IPS DF 6.9 (cell line): Measurements from ENCODE around the gene TUBGCP5.
"Not testable (repeated sequence)": the region's sequence is repeated elsewhere in the genome, so short reads cannot be mapped to it uniquely, and the experiment has no call there.

Experiments
- DNase-seq: peaks from one replicate; pipeline ENCODE4 v3.0.0-alpha.2; 2013; ENCODE audit warnings: low read depth, low spot score
- H3K27ac ChIP-seq: one replicate; pipeline ENCODE4 v1.5.1; 2013; ENCODE audit warnings: low read length, control low read depth
- H3K27me3 ChIP-seq: 2 replicates; pipeline ENCODE4 v1.6.1; 2013; ENCODE audit warnings: mild to moderate bottlenecking, low read length; ENCODE audit not compliant: control insufficient read depth, insufficient read depth
- H3K36me3 ChIP-seq: 2 replicates; pipeline ENCODE4 v1.6.1; 2013; ENCODE audit warnings: low read length; ENCODE audit not compliant: control insufficient read depth, insufficient read depth
- H3K4me1 ChIP-seq: 2 replicates; pipeline ENCODE4 v1.6.1; 2013; ENCODE audit warnings: low read length; ENCODE audit not compliant: control insufficient read depth, insufficient read depth
- H3K4me3 ChIP-seq: 2 replicates; pipeline ENCODE4 v1.5.1; 2013; ENCODE audit warnings: mild to moderate bottlenecking, low read length
- H3K9me3 ChIP-seq: 2 replicates; pipeline ENCODE4 v1.6.1; 2013; ENCODE audit warnings: low read length, inconsistent platforms; ENCODE audit not compliant: control insufficient read depth, insufficient read depth
- WGBS: extraction: QIAGEN DNeasy Blood & Tissue Kit; methylation state at CpG from one replicate; pipeline ENCODE4 v1.1.7; 2013; ENCODE audit warnings: mixed read lengths, missing lambda C conversion rate; ENCODE audit not compliant: insufficient read length, insufficient coverage; 5-methylcytosine and 5-hydroxymethylcytosine counted together

TUBGCP5 gene

DNA sequence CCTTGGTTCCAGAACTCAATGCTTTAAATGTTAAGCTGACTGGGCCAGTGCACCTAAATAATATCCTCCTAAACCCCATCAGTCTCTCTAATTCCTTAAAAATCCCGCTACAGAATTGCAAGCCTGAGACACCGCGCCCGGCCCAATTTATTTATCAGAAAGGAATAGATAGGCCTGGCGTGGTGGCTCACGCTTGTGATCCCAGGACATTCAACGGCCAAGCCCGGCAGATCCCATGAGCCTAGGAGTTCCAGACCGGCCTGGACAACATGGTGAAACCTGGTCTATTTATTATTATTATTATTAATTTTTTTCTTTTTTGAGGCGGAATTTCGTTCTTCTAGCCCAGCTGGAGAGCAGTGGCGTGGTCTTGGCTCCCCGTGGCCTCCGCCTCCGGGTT, 28.0 kb upstream of the TUBGCP5 start:
- DNase-seq, result no peak
- Histone ChIP-seq H3K36me3 (no peaks in the 10 kb centered on the region), H3K9me3 (no peaks in the 10 kb centered on the region), H3K4me1 (no peaks in the 10 kb centered on the region), H3K27me3 (no peaks in the 10 kb centered on the region), H3K4me3 (no peak overlapping the region), H3K27ac (no peak overlapping the region)
- WGBS, result no CpG with 5 or more reads among the region's 15 CpGs

DNA sequence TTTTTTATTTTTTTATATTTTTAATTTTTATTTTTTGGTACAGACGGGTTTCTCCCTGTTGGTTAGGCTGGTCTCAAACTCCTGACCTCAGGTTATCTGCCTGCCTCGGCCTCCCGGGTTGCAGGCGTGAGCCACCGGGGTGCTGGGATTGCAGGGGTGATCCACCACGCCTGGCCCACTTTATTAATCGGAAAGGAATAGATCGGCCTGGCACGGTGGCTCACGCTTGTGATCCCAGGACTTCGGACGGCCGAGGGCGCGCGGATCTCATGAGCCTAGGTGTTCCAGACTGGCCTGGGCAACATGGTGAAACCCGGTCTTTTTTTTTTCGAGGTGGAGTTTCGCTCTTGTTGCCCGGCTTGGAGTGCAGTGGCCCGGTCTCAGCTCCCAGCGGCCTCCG, 26.5 kb upstream of the TUBGCP5 start:
- Histone ChIP-seq H3K4me1 (no peaks in the 10 kb centered on the region), H3K9me3 (no peaks in the 10 kb centered on the region), H3K36me3 (no peaks in the 10 kb centered on the region), H3K4me3 (no peak overlapping the region), H3K27ac (no peak overlapping the region), H3K27me3 (no peaks in the 10 kb centered on the region)
- no peak for DNase-seq
- no CpG with 5 or more reads among the region's 23 CpGs for WGBS

DNA sequence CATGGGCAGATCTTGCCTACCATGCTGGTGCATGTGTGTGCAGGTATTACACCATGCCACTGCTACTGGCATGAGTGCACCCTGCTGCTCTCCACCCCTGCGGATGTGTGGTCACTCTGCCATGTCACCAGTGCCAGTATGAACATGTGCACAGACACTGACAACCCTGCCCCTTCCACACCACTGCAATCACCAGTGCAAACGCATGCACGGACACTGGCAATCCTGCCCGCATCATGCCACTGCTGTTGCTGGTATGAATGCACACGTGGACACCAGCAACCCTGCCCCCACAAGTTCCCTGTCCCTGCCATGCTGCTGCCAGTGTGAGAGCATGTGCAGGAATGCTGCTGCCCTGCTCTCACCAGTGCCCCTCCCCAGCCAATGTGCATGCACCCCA, 24.8 kb upstream of the TUBGCP5 start:
- H3K4me3 ChIP-seq, result no peak overlapping the region
- H3K36me3 ChIP-seq, result no peaks in the 10 kb centered on the region
- H3K27ac ChIP-seq, result no peak overlapping the region
- no peak for DNase-seq
- H3K9me3 ChIP-seq, result no peaks in the 10 kb centered on the region
- no peaks in the 10 kb centered on the region for H3K27me3 ChIP-seq
- H3K4me1 ChIP-seq, result no peaks in the 10 kb centered on the region
- WGBS, result no CpG with 5 or more reads among the region's 5 CpGs

DNA sequence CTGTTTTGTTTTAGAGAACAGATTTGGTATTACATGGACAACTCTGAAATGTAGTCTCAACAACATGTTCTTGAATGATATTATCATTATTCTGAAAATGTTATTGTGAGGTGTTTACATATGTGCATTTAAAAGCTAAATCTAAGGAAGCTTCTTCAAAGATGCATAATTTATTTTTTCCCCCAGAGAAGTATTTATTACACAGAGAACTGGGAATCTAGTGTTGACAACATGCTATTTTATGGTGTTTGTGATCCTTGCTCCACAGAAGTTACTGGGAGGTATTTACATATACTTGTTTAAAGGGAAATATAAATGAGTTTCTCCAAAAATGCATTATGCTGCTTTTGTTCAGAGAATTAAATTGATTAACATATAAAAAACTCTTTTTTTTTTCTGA, 18.3 kb upstream of the TUBGCP5 start:
- H3K27ac ChIP-seq, result no peak overlapping the region
- H3K4me1 ChIP-seq, result no peaks in the 10 kb centered on the region
- DNase-seq, result no peak

GRCh38 chr15:23055316-23055715, 15.9 kb upstream of the TUBGCP5 start:
- no peak overlapping the region for H3K27ac ChIP-seq
- H3K9me3 ChIP-seq, result no peaks in the 10 kb centered on the region; the same call in 1 of the 2 replicates
- no peaks in the 10 kb centered on the region for H3K4me1 ChIP-seq
- H3K27me3 ChIP-seq, result no peaks in the 10 kb centered on the region
- H3K36me3 ChIP-seq, result no peaks in the 10 kb centered on the region
- no peak overlapping the region for H3K4me3 ChIP-seq
- no CpG with 5 or more reads among the region's 5 CpGs for WGBS
- no peak for DNase-seq

More for the DNA sequence above, 18.3 kb upstream of the TUBGCP5 start:
- Histone ChIP-seq H3K9me3 (no peaks in the 10 kb centered on the region; the same call in 1 of the 2 replicates), H3K4me3 (no peak overlapping the region), H3K27me3 (no peaks in the 10 kb centered on the region), H3K36me3 (no peaks in the 10 kb centered on the region)

GRCh38 chr15:23052522-23052921, 13.2 kb upstream of the TUBGCP5 start:
- no CpG with 5 or more reads among the region's 2 CpGs for WGBS
- Histone ChIP-seq H3K27ac (no peak overlapping the region), H3K4me3 (no peak overlapping the region)

DNA sequence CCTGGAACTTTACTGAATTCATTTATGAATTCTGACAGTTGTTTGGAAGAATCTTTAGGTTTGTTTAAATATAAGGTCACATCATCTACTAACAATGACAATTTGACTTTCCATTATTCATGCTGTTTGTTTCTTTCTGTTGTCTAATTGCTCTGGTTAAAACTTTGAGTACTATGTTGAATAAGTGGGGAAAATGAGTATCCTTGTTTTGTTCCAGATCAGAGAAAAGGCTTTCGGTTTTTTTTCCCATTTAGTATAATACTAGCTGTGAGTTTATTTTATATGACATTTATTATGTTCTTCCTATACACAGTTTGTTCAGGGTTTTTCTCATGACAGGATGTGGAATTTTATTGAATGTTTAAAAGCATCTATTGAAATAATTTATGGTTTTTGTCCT, 11.3 kb upstream of the TUBGCP5 start:
- H3K4me3 ChIP-seq, result no peak overlapping the region
- WGBS, result no CpG with 5 or more reads among the region's 1 CpG
- H3K27ac ChIP-seq, result no peak overlapping the region
- H3K36me3 ChIP-seq, result no peaks in the 10 kb centered on the region
- H3K4me1 ChIP-seq, result no peaks in the 10 kb centered on the region
- no peaks in the 10 kb centered on the region for H3K27me3 ChIP-seq
- no peaks in the 10 kb centered on the region for H3K9me3 ChIP-seq
- no peak for DNase-seq

More at GRCh38 chr15:23052522-23052921, 13.2 kb upstream of the TUBGCP5 start:
- no peaks in the 10 kb centered on the region for H3K27me3 ChIP-seq
- H3K9me3 ChIP-seq, result no peaks in the 10 kb centered on the region; the same call in 1 of the 2 replicates
- no peak for DNase-seq
- no peaks in the 10 kb centered on the region for H3K36me3 ChIP-seq
- no peaks in the 10 kb centered on the region for H3K4me1 ChIP-seq

- Histone ChIP-seq H3K27ac (no peak overlapping the region), H3K27me3 (no peaks in the 10 kb centered on the region), H3K4me1 (no peaks in the 10 kb centered on the region), H3K4me3 (no peak overlapping the region), H3K36me3 (no peaks in the 10 kb centered on the region), H3K9me3 (no peaks in the 10 kb centered on the region)
- no peak for DNase-seq
- WGBS, result no CpG with 5 or more reads among the region's 16 CpGs
These were observed 10.7 kb upstream of the TUBGCP5 start for GRCh38 chr15:23049984-23050628.

- DNase-seq, H3K27ac ChIP-seq, H3K4me1 ChIP-seq, H3K4me3 ChIP-seq, H3K27me3 ChIP-seq, H3K9me3 ChIP-seq, H3K36me3 ChIP-seq: not testable (repeated sequence)
- no CpG with 5 or more reads among the region's 9 CpGs for WGBS
These were observed 9.4 kb upstream of the TUBGCP5 start for GRCh38 chr15:23048572-23049282.

DNA sequence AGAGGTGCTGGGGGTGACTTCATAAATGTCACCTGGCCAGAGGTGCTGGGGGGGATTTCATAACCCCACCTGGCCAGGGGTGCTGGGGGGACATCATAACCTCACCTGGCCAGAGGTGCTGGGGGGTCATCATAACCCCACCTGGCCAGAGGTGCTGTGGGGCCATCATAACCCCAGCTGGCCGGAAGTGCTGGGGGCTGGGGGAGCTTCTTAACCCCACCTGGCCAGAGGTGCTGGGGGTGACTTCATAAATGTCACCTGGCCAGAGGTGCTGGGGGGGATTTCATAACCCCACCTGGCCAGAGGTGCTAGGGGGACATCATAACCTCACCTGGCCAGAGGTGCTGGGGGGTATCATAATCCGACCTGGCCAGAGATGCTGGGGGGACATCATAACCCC, 4.6 kb upstream of the TUBGCP5 start:
- not testable (repeated sequence) for H3K27ac ChIP-seq, H3K9me3 ChIP-seq, H3K36me3 ChIP-seq, H3K4me3 ChIP-seq, DNase-seq, H3K4me1 ChIP-seq, H3K27me3 ChIP-seq
- no CpG with 5 or more reads among the region's 2 CpGs for WGBS

GRCh38 chr15:23043535-23043934, 4.2 kb upstream of the TUBGCP5 start:
- not testable (repeated sequence) for H3K4me1 ChIP-seq, H3K27ac ChIP-seq, H3K4me3 ChIP-seq, H3K27me3 ChIP-seq, H3K36me3 ChIP-seq, H3K9me3 ChIP-seq, DNase-seq
- no CpG with 5 or more reads among the region's 4 CpGs for WGBS
